Measurements from ENCODE around the gene GABRE.

DNA sequence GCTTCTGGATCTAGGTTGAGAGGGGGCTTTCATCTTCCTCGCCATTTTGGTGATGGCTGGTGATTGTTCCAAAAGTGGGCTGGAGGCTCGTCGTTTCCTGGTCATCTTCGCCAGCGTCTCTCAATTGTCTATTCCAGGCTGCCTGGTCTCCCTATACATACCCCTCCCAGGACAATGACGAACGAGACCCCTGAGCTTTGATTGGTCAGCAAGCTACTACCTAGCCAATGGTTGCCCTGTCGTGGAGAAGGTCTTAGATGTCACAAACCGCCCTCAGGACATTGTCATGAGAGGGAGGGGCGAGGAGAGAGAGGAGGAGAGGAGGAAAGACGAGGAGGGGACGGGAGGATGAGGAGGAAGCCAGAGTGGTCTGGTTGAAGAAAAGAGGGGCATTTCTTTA lies 69.5 kb downstream of the GABRE start:
- TF ChIP-seq, protein P1, sequence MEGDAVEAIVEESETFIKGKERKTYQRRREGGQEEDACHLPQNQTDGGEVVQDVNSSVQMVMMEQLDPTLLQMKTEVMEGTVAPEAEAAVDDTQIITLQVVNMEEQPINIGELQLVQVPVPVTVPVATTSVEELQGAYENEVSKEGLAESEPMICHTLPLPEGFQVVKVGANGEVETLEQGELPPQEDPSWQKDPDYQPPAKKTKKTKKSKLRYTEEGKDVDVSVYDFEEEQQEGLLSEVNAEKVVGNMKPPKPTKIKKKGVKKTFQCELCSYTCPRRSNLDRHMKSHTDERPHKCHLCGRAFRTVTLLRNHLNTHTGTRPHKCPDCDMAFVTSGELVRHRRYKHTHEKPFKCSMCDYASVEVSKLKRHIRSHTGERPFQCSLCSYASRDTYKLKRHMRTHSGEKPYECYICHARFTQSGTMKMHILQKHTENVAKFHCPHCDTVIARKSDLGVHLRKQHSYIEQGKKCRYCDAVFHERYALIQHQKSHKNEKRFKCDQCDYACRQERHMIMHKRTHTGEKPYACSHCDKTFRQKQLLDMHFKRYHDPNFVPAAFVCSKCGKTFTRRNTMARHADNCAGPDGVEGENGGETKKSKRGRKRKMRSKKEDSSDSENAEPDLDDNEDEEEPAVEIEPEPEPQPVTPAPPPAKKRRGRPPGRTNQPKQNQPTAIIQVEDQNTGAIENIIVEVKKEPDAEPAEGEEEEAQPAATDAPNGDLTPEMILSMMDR (conservative IDR thresholded peaks at IDR 0.05; ENCODE audit: low read depth, low read length): no peak
- no peak for TF ChIP-seq EZH2 (IDR thresholded peaks at IDR 0.05; ENCODE audit: borderline replicate concordance, low read depth, low read length, poor library complexity, severe bottlenecking)

Data from A673 (cell line).